HG03103 (cell line): ENCODE data around the gene MRPS5.
"Not testable (repeated sequence)": the region's sequence is repeated elsewhere in the genome, so short reads cannot be mapped to it uniquely, and the experiment has no call there.

ENCODE experiments used
- ATAC-seq: cut with Tn5 transposase; IDR thresholded peaks from one replicate; pipeline ENCODE4 v1.9.1; 2021; ENCODE audit warnings: low read depth; ENCODE audit not compliant: unreplicated experiment

MRPS5 gene

DNA sequence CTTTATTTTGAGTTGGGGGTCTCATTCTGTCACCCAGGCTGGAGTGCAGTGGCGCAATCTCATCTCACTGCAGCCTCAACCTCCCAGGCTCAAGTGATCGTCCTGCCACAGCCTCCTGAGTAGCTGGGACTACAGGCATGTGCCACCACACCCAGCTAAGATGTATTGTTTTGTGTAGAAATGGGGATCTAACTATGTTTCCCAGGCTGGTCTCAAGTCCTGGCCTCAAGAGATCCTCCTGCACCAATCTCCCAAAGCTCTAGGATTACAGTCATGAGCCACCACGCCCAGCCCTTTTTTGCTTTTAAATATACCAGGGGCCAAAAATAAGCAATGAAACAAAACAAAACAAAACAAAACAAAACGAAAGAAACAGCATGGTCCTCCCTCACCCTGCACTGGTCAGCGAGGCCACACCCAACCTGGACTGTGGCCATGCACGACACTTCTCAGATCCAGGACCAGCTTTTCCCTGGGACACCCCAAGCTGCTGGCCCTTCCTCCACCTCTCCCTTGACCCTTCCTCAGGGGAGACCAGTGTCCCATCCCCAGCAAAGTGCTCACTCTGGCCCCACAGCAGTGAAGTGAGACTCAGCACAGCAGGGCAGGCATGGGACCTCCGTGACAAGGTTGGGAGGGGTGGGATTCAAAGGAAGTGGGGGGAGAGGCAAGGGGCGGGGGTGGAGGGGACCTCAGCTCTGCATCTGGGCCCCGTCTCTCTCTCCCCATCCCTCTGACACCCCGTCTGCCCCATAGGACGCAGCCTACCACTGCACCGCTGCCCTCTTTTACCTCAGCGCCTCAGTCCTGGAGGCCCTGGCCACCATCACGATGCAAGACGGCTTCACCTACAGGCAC, 72.6 kb downstream of the MRPS5 start:
- ATAC-seq: no peak

DNA sequence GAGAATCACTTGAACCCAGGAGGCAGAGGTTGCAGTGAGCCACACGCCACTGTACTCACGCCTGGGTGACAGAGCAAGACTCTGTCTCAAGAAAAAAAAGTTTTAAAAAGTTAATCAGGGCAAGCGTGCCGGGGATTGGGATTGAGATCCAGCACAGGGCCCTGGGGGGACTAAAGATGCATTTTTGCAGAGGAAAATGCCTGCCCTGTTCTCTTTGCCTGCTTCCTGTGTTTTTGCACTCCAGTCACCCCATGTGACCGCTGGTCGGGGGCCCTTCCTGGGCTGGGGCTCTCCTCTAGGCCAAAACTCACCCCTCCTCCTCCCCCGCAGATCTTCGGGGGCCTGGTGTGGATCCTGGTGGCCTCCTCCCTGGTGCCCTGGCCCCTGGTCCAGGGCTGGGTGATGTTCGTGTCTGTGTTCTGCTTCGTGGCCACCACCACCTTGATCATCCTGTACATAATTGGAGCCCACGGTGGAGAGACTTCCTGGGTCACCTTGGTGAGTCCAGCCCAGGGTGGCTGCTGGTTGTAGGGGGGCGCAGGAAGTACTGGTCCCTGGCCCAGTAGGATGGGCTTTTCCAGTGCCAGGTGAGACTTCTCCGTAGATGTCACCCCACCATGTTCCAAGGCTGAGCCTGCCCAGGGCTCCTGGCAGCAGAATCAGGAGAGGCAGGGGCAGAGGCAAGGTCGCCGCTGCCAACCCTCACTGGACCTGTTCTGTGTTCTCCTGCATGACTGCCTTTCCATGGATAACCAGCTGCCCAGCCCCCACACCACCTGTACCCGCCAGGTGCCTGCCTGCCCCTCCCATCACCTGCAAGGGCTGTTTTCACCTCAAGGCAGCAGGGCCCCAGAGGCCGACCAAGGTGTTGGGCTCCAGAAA, 73.7 kb downstream of the MRPS5 start:
- ATAC-seq: no peak

DNA sequence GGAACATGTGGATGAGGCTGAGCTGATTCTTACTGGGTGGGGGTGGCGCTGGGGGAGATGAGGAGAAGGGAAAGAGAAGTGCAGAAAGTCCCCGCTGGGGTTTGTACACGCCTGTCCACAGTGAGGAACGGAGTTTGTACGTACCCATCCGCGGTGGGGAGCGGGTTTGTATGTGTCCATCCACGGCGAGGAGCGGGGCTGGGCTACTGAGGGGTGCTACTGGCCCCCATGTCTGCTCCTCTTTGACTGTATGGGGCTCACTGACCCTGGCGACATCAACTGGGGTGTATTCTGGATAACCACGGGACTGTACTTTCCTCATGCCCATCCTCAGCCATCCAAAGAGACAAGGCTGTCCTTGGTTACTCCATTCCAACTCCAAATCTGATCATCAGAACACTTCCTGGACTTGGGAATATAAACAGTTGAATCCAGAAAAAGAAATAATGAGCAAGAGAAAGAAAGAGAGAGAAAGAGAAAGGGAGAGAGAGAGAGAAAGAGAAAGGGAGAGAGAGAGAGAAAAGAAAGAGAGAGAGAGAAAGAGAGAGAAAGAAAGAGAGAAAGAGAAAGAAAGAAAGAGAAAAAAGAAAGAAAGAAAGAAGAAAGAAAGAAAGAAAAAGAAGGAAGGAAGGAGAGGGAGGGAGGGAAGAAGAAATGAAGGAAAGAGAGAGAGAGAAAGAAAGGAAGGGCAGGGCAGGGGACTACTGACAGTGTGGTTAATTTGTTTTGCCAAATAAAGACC, 75.1 kb downstream of the MRPS5 start:
- no peak for ATAC-seq

DNA sequence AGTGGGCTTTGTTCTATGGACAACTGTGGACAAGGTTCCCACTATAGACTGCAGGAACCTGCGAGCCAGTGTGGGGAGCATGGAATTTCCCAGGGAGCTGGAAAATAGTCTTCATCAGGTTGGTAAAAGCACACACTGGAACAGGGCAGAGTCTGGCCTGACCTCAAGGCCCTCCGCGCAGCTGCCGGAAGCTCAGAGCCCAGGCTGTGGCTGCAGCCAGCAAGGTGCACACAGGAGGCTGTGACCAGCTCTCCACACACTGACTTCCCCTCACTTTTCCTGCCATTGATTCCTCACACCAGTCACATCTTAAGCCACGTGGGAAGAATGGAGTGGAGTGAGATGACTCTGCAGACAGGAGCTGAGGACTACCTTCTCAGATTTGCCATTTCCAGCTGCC, 77.0 kb downstream of the MRPS5 start:
- ATAC-seq: no peak

DNA sequence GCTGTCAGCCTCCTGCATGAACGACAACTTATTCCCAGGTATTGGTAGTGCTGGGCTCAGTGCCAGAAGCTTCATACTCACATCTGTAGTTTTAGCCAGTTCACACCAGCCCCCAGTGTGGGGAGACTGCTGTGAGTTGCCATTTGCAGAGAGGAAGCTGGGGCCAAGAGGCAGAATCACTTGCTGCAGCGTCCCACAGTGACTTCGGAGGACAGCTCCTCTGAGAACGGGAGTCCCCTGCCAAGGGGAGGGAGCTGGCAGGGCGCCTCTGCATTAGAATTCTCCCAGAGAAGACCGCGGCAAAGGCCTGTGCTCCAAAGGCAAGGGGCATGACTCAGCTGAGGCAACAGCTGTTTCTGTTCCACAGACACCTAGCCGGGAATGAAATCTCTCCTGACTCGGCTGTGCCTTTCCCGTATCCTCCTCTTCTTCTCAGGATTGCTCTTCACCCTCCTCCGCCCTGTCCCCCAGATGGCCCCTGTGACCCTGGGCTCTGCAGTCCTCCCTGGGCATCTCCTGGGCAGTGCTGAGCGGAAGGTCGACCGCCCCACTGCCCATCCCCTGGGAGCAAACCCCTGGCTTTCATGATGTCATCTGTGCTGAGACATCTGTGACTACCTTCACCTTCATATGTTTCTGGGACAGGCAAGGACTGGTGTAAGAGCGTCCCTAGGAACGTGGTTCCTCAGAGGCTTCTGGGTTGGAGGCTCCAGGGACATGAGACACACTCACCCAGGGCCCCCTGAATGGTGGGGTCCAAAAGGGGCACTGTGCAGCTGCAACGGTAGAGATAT, 78.1 kb downstream of the MRPS5 start:
- ATAC-seq: peak; percentile 51

DNA sequence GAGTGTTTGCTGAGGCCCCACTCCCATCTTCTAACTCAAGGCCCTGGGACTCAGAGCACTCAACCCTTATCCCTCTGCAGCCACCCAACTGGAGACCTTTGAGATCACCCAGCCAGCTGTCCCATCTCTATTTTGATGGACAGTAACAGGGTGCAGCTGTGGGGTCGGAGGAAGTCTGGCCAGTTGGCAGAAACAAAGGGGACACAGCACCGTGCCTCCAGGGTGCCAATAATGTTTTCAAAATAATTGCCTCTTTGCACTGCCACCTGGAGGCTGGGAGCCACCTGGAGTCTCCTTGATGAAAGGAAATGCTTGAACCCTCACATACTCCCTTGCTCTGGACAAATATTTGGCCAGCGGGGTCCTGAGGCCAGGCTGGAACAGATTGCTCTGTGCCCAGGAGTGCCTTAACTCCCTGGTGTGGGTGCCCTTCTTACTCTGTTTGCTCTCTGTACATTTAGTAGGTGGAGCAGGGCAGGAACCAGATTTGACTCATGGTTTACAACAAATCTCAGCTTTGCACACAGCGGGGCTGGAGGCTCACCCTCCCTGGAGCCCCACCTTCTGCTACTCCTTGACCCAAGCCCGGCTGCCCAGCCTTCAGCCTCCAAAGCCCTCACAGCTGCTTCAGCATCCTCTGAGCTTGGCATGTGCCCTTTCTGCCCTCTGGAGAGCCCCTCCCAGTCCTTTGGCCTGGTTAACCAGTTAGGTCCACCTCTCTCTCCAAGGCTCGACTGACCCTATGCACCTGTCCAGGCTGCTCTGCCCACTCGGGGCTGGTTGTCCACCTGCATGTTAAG, 78.9 kb downstream of the MRPS5 start:
- ATAC-seq: no peak

DNA sequence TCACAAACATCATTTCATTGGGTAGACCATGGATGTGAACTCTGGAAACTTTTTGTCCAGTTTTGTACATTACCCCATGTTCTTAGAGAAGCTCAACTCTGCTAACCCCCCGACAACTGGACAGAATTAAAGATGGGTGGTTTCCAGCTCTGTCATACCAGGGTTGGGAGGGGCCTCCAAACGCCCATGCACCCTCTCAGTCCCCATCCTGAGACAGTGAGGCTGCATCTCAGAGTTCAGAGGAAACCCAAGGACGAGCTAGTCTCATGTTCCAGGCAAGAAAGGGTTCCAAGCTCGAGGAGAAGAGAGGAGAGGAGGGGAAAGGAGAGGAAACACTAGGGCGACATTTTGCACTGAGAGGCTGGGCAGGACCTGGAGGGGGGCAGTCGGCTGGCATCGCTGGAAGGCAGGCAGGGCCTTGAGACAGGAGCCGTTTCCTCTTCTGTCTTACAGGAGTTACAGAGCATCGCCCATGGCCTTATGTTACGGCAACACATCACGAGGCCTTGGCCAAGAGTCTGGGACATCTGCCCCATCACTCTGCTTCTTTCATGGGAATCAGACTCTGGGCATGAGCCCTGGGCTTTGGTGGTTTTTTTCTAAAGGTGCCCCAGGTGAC, 79.7 kb downstream of the MRPS5 start:
- no peak for ATAC-seq

DNA sequence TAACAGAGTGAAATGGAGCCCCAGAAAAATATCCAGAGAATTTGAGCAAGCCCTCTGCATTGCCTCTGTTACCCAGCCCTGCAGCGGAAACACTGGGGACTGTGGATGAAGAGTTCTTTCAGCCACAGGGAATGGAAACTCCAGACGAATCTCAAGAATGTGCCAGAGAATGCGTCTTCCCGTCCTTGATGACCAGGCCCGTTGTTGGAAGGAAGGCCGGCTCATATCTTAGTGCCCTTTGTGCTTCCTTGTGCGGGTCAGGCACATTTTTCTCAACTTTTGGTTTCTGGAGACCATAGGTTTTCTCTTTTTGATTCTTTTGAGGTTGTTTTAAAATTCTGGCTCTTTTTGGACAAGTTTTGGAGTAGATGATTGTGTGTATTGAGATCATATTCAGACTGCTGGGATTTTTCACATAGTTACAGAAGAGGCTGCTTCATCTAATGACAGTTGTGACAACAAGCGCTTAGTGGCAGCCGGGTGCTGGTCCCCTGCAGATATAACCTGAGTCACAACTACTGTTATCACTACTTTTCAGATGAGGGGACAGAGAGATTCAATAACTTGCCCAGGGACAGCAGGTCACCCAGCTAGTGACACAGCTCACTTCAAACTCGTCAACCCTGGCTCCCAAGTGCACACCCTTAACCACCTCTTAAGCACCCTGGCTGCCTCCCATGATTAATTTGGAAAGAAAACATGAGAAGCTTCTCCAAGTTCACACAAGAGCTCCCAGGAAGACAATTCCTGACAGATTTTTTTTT, 80.4 kb downstream of the MRPS5 start:
- ATAC-seq: no peak

DNA sequence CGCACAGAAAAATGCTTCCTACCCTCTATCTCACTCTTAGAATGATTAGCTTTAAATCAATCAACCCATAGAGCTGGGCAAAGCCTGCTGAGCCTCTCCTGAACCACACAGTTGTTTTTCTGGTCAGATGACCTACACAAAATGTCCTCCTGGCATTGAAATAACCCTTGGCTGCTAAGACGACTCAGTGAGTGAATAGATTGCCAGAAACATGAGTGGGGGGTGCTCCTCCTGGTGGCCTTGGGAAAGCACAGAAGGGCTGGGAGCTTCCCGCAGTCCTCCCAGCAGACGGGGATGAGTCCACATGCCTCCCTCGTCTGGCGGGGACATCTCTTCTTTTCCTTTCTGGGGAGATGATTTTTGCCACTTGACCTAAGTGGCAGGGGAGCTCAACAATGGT, 81.2 kb downstream of the MRPS5 start:
- ATAC-seq: no peak

DNA sequence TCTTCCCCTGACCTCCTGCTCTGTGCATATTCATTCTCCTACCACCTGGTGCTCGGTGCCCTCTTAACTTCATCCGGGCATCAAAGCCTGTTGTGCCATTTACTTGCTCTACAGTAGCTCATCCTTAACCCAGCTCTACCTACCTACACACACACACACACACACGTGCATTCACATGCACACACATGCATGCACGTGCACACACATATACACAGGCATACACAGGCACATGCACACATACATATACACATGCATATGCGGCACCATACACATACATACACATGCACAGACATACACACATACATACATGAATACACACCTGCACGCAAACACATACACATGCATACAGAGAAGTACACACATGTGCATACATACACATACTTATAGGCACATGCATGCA, 81.6 kb downstream of the MRPS5 start:
- no peak for ATAC-seq

DNA sequence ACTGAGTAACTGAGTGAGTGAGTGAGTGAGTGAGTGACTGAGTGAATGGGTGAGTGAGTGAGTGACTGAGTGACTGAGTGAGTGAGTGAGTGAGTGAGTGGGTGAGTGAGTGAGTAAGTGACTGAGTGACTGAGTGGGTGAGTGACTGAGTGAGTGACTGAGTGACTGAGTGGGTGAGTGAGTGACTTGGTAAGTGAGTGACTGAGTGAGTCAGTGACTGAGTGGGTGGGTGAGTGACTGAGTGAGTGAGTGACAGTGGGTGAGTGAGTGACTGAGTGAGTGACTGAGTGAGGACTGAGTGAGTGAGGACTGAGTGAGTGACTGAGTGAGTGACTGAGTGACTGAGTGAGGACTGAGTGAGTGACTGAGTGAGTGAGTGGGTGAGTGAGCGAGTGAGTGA, 82.2 kb downstream of the MRPS5 start:
- no peak for ATAC-seq

DNA sequence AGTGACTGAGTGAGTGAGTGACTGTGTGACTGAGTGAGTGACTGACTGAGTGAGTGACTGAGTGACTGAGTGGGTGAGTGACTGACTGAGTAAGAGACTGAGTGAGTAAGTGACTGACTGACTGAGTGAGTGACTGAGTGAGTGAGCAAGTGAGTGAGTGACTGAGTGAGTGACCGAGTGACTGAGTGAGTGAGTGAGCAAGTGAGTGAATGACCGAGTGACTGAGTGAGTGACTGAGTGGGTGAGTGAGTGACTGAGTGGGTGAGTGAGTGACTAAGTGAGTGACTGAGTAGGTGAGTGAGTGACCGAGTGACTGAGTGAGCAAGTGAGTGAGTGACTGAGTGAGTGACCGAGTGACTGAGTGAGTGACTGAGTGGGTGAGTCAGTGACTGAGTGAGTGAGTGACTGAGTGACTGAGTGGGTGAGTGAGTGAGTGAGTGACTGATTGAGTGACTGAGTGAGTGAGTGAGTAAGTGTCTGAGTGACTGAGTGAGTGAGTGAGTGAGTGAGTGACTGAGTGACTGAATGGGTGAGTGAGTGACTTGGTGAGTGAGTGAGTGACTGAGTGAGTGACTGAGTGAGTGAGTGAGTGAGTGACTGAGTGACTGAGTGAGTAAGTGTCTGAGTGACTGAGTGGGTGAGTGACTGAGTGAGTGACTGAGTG, 82.8 kb downstream of the MRPS5 start:
- no peak for ATAC-seq

DNA sequence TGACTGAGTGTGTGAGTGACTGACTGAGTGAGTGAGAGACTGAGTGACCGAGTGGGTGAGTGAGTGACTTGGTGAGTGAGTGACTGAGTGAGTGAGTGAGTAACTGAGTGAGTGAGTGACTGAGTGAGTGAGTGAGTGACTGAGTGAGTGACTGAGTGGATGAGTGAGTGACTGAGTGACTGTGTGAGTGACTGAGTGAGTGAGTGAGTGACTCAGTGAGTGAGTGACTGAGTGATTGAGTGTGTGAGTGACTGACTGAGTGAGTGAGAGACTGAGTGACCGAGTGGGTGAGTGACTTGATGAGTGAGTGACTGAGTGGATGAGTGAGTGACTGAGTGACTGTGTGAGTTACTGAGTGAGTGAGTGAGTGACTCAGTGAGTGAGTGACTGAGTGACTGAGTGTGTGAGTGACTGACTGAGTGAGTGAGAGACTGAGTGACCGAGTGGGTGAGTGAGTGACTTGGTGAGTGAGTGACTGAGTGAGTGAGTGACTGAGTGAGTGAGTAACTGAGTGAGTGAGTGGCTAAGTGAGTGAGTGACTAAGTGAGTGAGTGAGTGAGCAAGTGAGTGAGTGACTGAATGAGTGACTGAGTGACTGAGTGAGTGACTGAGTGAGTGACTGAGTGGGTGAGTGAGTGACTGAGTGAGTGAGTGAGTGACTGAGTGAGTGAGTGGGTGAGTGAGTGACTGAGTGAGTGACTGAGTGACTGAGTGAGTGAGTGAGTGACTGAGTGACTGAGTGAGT, 83.6 kb downstream of the MRPS5 start:
- ATAC-seq: not testable (repeated sequence)

DNA sequence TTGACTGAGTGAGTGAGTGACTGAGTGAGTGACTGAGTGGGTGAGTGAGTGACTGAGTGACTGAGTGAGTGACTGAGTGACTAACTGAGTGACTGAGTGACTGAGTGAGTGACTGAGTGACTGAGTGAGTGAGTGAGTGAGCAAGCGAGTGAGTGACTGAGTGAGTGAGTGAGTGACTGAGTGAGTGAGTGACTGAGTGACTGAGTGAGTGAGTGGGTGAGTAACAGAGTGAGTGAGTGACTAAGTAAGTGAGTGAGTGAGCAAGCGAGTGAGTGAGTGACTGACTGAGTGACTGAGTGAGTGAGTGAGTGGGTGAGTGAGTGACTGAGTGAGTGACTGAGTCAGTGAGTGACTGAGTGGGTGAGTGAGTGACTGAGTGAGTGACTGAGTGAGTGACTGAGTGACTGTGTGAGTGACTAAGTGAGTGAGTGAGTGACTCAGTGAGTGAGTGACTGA, 84.2 kb downstream of the MRPS5 start:
- no peak for ATAC-seq

DNA sequence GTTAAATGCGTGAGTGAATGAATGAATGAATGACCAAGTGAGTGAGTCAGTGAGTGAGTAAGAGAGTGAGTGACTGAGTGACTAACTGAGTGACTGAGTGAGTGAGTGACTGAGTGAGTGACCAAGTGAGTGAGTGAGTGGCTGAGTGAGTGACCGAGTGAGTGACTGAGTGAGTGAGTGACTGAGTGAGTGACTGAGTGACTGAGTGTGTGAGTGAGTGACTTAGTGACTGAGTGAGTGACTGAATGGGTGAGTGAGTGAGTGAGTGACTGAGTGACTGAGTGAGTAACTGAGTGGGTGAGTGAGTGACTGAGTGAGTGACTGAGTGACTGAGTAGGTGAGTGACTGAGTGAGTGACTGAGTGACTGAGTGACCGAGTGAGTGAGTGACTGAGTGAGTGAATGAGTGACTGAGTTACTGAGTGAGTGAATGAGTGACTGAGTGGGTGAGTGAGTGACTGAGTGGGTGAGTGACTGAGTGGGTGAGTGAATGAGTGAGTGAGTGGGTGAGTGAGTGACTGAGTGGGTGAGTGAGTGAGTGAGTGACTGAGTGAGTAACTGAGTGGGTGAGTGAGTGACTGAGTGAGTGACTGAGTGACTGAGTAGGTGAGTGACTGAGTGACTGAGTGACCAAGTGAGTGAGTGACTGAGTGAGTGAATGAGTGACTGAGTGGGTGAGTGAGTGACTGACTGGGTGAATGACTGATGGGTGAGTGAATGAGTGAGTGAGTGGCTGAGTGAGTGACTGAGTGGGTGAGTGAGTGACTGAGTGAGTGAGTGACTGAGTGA, 84.8 kb downstream of the MRPS5 start:
- no peak for ATAC-seq
